EH (cell line): ENCODE measurements around the gene ADGRL1.
"Not testable (repeated sequence)": the region's sequence is repeated elsewhere in the genome, so short reads cannot be mapped to it uniquely, and the experiment has no call there.

Experiments
- DNase-seq: peaks from one replicate; pipeline ENCODE4 v3.0.0-alpha.2; 2015; ENCODE audit warnings: low read depth

ADGRL1 gene

GRCh38 chr19:14189415-14189814 is 16.6 kb downstream of the ADGRL1 start:
- no peak for DNase-seq

- not testable (repeated sequence) for DNase-seq
Observed at GRCh38 chr19:14188086-14188485, 17.9 kb downstream of the ADGRL1 start.

- DNase-seq, result no peak
Observed at GRCh38 chr19:14187561-14187960, 18.4 kb downstream of the ADGRL1 start.

- DNase-seq, result not testable (repeated sequence)
Observed at GRCh38 chr19:14186684-14187083, 19.3 kb downstream of the ADGRL1 start.

- DNase-seq, result not testable (repeated sequence)
Observed at GRCh38 chr19:14185691-14186090, 20.3 kb downstream of the ADGRL1 start.

GRCh38 chr19:14185158-14185557 is 20.8 kb downstream of the ADGRL1 start:
- DNase-seq, result no peak

- DNase-seq, result no peak
Observed at GRCh38 chr19:14183741-14184350, 22.1 kb downstream of the ADGRL1 start.

GRCh38 chr19:14182476-14182875 is 23.5 kb downstream of the ADGRL1 start:
- DNase-seq, result no peak

- no peak for DNase-seq
Observed at GRCh38 chr19:14181906-14182305, 24.1 kb downstream of the ADGRL1 start.

GRCh38 chr19:14181199-14181598 is 24.8 kb downstream of the ADGRL1 start:
- DNase-seq, result not testable (repeated sequence)

- DNase-seq, result no peak
Observed at GRCh38 chr19:14177496-14178074, 28.4 kb downstream of the ADGRL1 start.

GRCh38 chr19:14175351-14175792 is 30.6 kb downstream of the ADGRL1 start:
- no peak for DNase-seq

GRCh38 chr19:14174883-14175282 is 31.1 kb downstream of the ADGRL1 start:
- DNase-seq, result no peak

- no peak for DNase-seq
Observed at GRCh38 chr19:14168993-14169392, 37.0 kb downstream of the ADGRL1 start.

GRCh38 chr19:14168259-14168972 is 37.6 kb downstream of the ADGRL1 start:
- DNase-seq, result no peak

GRCh38 chr19:14167576-14168138 is 38.3 kb downstream of the ADGRL1 start:
- DNase-seq, result no peak

GRCh38 chr19:14166999-14167575 is 38.9 kb downstream of the ADGRL1 start:
- no peak for DNase-seq

- DNase-seq, result no peak
Observed at GRCh38 chr19:14165990-14166830, 39.8 kb downstream of the ADGRL1 start.

- no peak for DNase-seq
Observed at GRCh38 chr19:14164724-14165493, 41.1 kb downstream of the ADGRL1 start.

GRCh38 chr19:14164082-14164481 is 41.9 kb downstream of the ADGRL1 start:
- DNase-seq, result no peak

- DNase-seq, result no peak
Observed at GRCh38 chr19:14162871-14163297, 43.1 kb downstream of the ADGRL1 start.
